Esophagus squamous epithelium (tissue), 5 donors: Measurements from ENCODE around the gene KIF6. TPM values are rescaled to one million over a fixed set of nuclear protein-coding genes. Genes with fewer than 3 reads are reported as not detected.

ENCODE experiments used
- DNase-seq: peaks from one replicate; lab custom pipeline; 2025; lab: John Stamatoyannopoulos, UW
- H3K27ac ChIP-seq, 4 donors: fragments of 200-600 bp; sonication (generic); one replicate each; pipeline ENCODE4 v1.5.1; 2016 to 2019; ENCODE audit warnings: mild to moderate bottlenecking in 1 of 4
- H3K27me3 ChIP-seq, 4 donors: fragments of 200-600 bp; sonication (generic); 1 replicate in 3 of 4; 2 replicates in 1 of 4; pipeline versions ENCODE4 v1.5.1 to v1.6.0; 2017 to 2021; ENCODE audit warnings: antibody characterized with exemption in 1 of 4
- H3K36me3 ChIP-seq, 3 donors: fragments of 200-600 bp; sonication (generic); one replicate each; pipeline ENCODE4 v1.5.1; 2016 to 2019
- H3K4me1 ChIP-seq, 3 donors: fragments of 200-600 bp; sonication (generic); one replicate each; pipeline ENCODE4 v1.5.1; 2017 to 2019
- H3K4me3 ChIP-seq, 4 donors: fragments of 200-600 bp; sonication (generic); 1 replicate in 3 of 4; 2 replicates in 1 of 4; pipeline ENCODE4 v1.5.1; 2016 to 2019; ENCODE audit warnings: mild to moderate bottlenecking in 2 of 4, moderate library complexity in 1 of 4
- H3K9me3 ChIP-seq, 3 donors: fragments of 200-600 bp; sonication (generic); one replicate each; pipeline ENCODE4 v1.5.1; 2016 to 2019
- POLR2A ChIP-seq, 4 donors: fragments of 450-650 bp; IDR thresholded peaks; one replicate each; pipeline ENCODE4 v1.6.1; 2017; ENCODE audit warnings: antibody characterized with exemption in 4 of 4, mild to moderate bottlenecking in 4 of 4, moderate library complexity in 3 of 4
- WGBS, 2 donors: methylation state at CpG; one replicate each; pipeline ENCODE4 v1.1.5; 2018; 5-methylcytosine and 5-hydroxymethylcytosine counted together
- intact Hi-C: fragments of 100-400 bp; cut with DNase I; formaldehyde crosslinking; loops from one replicate; pipeline ENCODE4 v1.15.0; 2022
- total RNA-seq, 4 donors: library from RNA; depleted of rRNA; stranded (reverse); fragments of >200 nt; gene quantifications; one replicate each; pipeline ENCODE4 v1.1.0, GENCODE V29; 2016
- TF ChIP-seq, protein P1 (sequence below), 6 experiments: fragments of 450-650 bp in 4 of 6; fragments of 200-600 bp in 2 of 6; sonication (generic) in 2 of 6; IDR thresholded peaks; one replicate each; pipeline ENCODE4 v1.5.1; 2016 to 2019; ENCODE audit warnings: antibody characterized with exemption in 6 of 6, mild to moderate bottlenecking in 4 of 6, moderate library complexity in 4 of 6
- donor health status: DM: yes; HTN: yes; CAD: no.

KIF6 gene
- total RNA-seq, 4 donors from 2014 or later: 0.19 TPM; not detected in 3

DNA sequence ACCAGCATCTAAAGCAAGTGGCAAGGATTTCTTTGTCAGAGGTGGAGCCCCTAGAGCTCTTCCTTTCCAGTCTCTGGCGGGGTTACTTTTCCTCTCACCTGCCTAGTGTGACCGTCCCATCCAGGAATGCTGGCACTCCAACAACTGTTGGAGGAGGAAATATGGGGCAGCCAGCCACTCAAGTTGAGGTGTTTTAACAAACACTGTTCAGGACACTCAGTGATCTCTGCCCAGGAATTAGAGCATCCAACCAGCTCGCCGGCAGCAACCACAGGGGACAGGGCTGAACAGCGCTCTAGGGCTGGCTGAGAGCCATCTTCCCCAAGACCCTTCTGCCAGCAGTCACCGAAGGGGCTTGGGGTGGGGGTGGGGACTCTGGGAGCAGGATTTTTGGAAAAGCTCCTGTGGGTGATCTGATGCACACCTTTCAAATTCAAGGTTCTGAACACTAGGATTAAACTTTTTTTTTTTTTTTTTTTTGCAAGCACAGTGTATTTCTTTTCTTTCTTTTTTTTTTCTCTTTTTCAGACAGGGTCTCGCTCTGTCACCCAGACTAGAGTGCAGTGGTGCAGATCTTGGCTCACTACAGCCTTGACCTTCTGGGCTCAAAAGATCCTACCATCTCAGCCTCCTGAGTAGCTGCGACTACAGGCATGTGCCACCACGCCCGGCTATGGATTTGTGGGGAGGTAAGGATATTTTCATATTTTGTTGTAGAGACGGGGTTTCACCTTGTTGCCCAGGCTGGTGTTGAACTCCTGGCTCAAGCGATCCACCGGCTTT is 374.3 kb downstream of the KIF6 start:
- H3K4me3 ChIP-seq: no peak overlapping the region
- H3K9me3 ChIP-seq: no peaks in the 10 kb centered on the region
- 79 to 83% methylated on average over 8 to 13 of the region's 13 CpGs for WGBS, 2 donors
- no peak overlapping the region for H3K27ac ChIP-seq
- no peaks in the 10 kb centered on the region for H3K36me3 ChIP-seq
- intact Hi-C loops: no loop called here
- no peak for DNase-seq
- H3K27me3 ChIP-seq: no peaks in the 10 kb centered on the region
- TF ChIP-seq, protein P1, sequence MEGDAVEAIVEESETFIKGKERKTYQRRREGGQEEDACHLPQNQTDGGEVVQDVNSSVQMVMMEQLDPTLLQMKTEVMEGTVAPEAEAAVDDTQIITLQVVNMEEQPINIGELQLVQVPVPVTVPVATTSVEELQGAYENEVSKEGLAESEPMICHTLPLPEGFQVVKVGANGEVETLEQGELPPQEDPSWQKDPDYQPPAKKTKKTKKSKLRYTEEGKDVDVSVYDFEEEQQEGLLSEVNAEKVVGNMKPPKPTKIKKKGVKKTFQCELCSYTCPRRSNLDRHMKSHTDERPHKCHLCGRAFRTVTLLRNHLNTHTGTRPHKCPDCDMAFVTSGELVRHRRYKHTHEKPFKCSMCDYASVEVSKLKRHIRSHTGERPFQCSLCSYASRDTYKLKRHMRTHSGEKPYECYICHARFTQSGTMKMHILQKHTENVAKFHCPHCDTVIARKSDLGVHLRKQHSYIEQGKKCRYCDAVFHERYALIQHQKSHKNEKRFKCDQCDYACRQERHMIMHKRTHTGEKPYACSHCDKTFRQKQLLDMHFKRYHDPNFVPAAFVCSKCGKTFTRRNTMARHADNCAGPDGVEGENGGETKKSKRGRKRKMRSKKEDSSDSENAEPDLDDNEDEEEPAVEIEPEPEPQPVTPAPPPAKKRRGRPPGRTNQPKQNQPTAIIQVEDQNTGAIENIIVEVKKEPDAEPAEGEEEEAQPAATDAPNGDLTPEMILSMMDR (IDR thresholded peaks at IDR 0.05): no peak
- no peak for TF ChIP-seq POLR2A (IDR thresholded peaks at IDR 0.05)
- H3K4me1 ChIP-seq: no peaks in the 10 kb centered on the region

DNA sequence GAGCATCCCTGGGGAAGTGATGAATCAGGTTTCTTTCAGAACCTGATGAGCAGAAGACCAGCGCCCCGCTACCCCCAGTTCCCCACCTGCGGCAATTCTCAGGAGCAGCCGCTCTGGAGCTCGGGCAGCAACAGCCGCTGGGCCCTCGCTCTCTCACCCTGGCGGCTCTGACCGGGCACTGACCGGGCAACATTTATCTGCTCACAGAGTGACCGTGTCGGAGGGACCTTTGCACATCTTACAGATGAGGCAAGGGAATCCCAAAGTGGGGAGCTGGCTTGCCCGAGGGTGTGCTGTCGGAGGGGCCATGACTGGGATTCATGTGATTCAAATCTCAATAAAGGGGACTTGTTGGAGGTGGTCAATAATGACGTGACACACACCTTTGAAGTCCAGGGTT is 376.5 kb downstream of the KIF6 start:
- WGBS, 2 donors: 56 to 91% methylated on average over 4 to 6 of the region's 15 CpGs
- TF ChIP-seq POLR2A (IDR thresholded peaks at IDR 0.05): no peak
- TF ChIP-seq, protein P1 (IDR thresholded peaks at IDR 0.05): no peak
- Histone ChIP-seq H3K36me3 (no peaks in the 10 kb centered on the region), H3K9me3 (no peaks in the 10 kb centered on the region), H3K4me1 (no peaks in the 10 kb centered on the region), H3K4me3 (no peak overlapping the region), H3K27me3 (no peaks in the 10 kb centered on the region), H3K27ac (no peak overlapping the region)
- intact Hi-C loops: no loop called here
- no peak for DNase-seq

DNA sequence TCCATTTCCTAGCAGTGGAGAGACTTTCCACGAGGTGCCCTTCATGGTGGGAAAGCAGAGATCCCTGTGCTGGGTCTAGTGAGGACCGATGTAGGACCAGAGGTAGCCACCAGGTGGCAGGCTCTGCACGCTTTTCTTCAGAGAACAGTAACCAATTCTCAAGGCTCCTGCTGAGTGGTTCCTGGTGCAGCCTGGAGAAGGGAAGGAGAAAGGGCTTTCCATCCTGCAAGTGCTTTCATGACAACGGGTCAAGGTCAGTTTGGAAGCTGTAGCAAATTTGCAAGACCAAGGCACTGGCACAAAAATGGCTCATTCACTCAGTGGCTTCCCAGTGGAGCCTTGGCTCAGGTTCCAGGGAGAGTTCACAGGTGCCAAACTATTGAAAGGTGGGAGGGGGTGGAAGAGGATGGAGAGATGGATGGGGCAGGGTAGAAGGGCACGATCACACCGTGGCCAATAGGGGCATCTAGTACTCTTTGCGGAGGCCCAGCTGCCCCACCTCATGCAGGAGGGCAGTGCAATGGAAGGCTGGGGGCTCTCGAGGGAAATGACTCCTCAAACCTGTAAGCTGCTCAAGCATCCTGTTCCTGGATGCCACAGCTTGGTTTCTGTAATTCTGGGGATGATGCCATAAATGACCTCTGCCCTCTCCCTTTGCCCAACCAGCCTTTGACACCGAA is 377.2 kb downstream of the KIF6 start:
- TF ChIP-seq, protein P1 (IDR thresholded peaks at IDR 0.05): peak; percentile 56 to 87 (median 78)
- no peak for TF ChIP-seq POLR2A (IDR thresholded peaks at IDR 0.05)
- Histone ChIP-seq H3K4me1 (peaks cover 0 to 7% (median 0%) of the 10 kb centered on the region in 3 donors), H3K27me3 (no peaks in the 10 kb centered on the region), H3K4me3 (no peak overlapping the region), H3K9me3 (no peaks in the 10 kb centered on the region), H3K36me3 (no peaks in the 10 kb centered on the region), H3K27ac (no peak overlapping the region)
- intact Hi-C loops: no loop called here
- 36 to 44% methylated on average over 7 to 8 of the region's 9 CpGs for WGBS, 2 donors
- DNase-seq: no peak

DNA sequence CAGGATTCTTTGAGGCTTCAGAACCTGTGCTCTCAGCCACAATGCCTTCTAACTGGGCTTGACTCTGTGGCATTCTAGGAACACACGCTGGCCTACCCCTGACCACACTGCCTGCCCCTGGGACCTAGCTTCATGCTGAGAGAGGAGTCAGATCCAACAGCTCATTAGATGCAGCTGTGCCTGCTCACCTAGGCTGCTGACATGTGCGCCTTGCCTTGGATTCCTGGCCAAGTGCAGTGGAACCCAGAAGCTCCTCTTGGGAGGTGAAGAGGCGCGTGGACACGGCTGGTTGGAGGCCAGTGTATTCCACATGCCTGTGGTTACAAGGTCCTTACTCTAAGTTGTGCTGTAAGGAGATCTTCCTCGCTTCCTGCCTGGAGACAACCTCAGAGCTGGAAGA is 378.0 kb downstream of the KIF6 start:
- Histone ChIP-seq H3K27me3 (no peaks in the 10 kb centered on the region), H3K36me3 (no peaks in the 10 kb centered on the region), H3K9me3 (no peaks in the 10 kb centered on the region), H3K4me1 (peaks cover 0 to 14% (median 0%) of the 10 kb centered on the region in 3 donors), H3K27ac (no peak overlapping the region), H3K4me3 (no peak overlapping the region)
- 100% methylated on average over 2 to 4 of the region's 6 CpGs for WGBS, 2 donors
- intact Hi-C loops: no loop called here
- DNase-seq: no peak
- no peak for TF ChIP-seq POLR2A (IDR thresholded peaks at IDR 0.05)

DNA sequence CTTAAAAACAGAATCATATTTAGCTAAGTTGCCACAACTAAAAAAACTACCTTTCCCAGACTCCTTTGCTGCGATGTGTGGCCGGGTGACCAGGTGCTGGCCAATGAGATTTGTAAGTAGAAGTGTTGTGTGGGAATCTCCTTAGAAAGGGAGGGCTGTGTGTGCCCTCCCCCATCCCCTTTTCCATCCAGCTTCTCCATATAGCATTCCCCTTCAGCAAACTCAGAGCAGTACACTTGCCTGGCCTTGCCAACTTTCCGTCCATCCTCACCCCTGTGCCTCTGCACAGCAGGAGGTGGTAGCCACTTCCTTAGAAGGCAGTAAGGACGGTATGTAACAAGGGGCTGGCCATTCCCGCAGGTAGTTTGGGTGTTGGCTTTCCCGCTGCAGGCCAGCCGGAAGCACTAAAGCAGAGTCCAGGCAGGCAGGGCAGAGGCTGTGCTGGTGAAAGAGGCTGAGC is 380.4 kb downstream of the KIF6 start:
- WGBS, 2 donors: 73 to 81% methylated on average over 5 to 6 of the region's 7 CpGs
- DNase-seq: no peak
- Histone ChIP-seq H3K4me1 (peaks cover 0 to 29% (median 0%) of the 10 kb centered on the region in 3 donors), H3K36me3 (no peaks in the 10 kb centered on the region), H3K4me3 (no peak overlapping the region), H3K27ac (peak overlapping the region in 1 of 4 donors; percentile 58), H3K27me3 (peaks cover 0 to 10% (median 0%) of the 10 kb centered on the region in 4 donors), H3K9me3 (no peaks in the 10 kb centered on the region)
- intact Hi-C loops: no loop called here
- TF ChIP-seq, protein P1 (IDR thresholded peaks at IDR 0.05): no peak
- no peak for TF ChIP-seq POLR2A (IDR thresholded peaks at IDR 0.05)
